GM18867 (cell line): Measurements from ENCODE around the gene LIPG.
"Not testable (repeated sequence)": the region's sequence is repeated elsewhere in the genome, so short reads cannot be mapped to it uniquely, and the experiment has no call there.

Experiments used
- ATAC-seq: cut with Tn5 transposase; IDR thresholded peaks from one replicate; pipeline ENCODE4 v1.9.1; 2021; ENCODE audit warnings: mild to moderate bottlenecking, moderate library complexity; ENCODE audit not compliant: unreplicated experiment

The LIPG gene

GRCh38 chr18:49546278-49546677 is 15.6 kb upstream of the LIPG start:
- no peak for ATAC-seq

DNA sequence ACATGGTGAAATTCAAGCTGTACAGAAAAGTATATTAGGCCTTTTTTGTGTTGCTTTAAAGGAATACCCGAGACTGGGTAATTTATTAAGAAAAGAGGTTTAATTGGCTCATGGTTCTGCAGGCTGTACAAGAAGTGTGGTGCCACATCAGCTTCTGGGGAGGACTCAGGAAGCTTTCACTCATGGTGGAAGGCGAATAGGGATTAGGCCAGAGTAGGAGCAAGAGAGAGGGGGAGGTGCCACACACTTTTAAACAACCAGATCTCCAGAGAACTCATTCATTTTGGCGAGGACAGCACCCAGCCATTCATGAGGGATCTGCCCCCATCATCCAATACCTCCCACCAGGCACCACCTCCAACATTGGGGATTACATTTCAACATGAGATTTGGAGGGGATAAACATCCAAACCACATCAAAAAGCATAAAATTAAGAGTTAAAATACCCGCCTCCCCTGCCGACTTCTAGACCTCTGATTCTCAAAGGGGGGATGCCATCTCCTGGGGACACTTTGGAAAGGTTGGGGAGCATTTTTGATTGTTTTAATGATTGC is 15.1 kb upstream of the LIPG start:
- no peak for ATAC-seq

DNA sequence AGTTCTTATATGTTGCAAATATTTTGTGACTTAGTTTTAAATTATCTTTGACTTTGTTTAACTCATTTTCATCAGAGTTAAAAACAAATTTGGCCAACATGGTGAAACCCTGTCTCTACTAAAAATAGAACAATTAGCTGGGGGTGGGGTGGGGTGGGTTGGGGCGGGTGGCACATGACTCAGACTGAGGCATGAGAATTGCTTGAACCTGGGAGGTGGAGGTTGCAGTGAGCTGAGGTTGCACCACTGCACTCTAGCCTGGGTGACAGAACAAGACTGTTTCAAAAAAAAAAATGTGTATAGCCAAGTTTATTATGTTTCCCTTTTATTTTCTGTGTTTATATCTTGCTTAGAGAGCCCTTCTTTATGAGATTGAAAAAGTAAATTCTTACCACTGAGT is 14.2 kb upstream of the LIPG start:
- no peak for ATAC-seq

DNA sequence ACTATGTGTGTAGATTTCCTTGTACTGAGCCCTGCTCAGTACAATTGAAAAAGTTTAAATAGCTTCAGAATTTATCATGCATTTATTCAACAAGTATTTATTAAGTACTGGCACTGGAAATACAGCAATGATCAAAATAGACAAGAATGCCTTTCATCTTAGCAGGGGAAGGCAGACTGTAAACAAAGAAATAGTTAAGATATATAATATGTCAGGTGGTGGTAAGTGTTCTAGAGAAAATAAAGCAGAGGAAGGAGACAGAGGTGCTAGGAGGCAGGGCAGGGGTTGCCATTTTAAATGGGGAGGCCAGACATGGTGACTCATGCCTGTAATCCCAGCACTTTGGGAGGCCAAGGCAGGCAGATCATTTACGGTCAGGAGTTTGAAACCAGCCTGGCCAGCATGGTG is 13.6 kb upstream of the LIPG start:
- ATAC-seq = no peak

DNA sequence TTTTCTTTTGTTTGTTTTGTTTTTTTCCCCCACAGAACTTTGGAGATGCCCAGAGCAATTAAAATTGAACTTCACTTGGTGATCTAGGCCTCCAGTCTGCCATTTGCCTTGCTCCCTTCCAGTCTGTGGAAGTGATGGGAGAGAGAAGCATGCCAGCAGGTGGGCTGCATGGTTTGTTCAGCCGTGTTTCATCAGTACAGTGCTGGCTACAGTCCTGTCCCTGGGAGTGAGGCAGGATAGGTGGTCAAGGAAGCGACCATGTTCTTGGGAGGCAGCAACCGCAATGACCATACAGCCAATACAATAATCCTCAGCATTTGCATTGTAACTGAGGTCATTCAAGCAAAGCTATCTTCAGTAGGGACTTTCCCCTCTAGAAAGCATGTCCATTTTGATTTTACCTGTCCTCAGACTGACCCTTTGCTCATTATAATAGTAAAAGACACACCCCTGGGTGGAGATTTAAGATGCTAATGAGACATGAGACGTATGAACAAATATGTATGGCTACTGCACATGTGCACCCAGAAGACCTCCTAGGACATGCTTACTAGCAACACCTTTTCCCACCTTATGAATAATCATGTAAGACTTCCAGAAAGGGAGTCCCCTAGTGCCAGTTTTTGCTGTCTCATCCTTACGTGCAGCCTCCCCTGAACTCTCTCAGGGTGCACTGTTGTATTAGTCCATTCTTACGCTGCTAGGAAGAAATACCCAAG is 11.1 kb upstream of the LIPG start:
- ATAC-seq = no peak

DNA sequence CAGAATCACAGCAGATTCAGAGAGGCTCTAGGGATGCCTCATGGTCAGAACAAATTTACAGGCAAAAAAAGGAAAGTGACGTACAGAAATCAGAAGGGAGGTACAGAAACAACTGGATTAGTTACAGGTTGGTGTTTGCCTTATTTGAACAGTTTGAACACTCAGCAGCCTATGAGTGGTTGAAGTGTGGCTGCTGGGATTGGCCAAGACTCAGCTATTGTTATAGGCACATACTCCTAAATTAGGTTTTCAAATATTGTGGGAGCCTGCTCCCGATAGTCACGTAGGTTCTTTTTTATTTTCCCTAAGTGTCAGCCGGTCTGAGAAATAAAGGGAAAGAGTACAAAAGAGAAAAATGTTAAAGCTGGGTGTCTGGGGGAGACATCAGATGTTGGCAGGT is 8.9 kb upstream of the LIPG start:
- no peak for ATAC-seq

DNA sequence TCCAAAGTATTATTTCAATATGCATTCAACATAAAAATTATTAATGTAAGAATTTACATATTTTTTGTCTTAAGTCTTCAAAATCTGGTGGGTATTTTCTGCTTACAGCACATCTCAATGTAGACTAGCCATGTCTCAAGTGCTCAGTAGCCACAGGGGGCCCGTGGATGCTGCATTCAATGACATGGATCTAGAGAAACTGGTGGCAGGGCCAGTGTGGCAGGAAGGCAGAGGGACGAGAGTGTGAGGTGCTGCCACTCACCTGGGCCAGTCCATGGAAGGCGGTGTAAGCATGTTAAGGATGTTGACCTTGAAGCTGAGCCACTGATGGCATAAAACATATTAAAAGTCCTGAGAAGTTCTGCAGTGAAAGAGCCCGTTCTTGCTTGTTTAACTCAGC is 6.2 kb upstream of the LIPG start:
- no peak for ATAC-seq

DNA sequence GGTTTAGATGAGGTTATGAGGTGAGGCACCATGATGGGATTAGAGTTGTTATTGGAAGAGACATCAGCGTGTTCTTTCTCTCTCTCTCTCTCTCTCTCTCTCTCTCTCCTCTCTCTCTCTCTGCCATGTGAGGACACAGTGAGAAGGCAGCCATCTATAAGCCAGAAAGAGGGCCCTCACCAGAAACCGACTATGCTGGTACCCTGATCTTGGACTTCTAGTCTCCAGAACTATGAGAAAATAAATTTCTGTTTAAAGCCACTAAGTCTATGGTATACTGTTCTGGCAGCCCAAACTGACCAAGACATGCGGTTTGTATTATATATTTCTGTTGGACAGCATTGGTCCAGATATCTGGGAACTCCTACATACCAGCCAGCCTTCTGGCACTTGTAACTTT is 3.5 kb upstream of the LIPG start:
- ATAC-seq = no peak

- ATAC-seq = not testable (repeated sequence)
Observed at GRCh38 chr18:49559326-49559931, 2.4 kb upstream of the LIPG start.

DNA sequence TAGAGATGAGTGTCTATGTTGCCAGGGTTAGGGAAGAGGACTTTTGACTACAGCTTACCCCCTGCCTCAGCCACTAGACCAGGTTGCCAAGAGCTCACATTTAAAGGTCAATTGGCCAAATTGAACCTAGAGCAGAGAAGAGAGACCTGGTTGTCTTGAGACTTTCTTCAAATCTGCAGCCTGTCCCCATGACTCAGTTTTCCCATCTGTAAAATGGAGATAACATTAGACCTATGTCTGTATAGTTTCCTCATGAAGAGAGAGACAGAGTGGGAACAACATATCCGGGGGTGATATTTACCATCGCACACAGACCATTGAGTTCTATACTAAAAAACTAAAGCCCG is 1.6 kb upstream of the LIPG start:
- ATAC-seq = no peak

DNA sequence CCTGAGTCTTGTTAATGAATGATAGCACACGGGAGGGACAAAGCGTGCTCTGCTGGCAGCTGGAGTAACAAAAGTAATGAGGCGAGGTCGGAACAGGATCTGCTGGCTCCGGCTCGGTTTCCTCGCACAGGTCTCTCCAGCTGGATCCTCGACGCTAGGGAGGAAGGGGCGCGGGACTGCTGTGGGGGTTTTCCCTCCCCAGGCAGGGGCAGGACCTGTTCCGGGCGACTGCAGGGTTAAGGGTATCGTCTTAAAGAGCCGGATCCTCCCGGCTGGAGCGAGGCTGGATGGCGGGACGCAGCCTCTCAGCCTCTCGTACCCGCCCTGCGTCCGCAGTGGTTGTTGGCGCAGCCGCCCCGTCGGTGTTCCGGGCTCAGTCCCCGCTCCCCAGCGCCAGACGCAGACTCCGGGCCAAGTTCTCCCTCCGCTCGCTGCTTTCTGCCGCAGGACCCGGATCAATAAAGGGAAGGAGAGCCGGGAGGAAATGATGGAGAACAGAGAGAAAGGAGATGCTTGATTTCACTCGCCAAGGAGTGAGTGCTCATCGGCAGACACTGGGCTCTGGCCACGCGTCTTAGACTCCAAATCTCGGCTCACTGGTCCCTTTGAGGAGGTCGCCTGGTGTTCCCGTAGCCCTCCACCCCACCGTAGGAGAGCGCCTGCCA is 1.1 kb upstream of the LIPG start:
- ATAC-seq = no peak

- ATAC-seq = no peak
Observed at GRCh38 chr18:49562481-49563129, 748 bp downstream of the LIPG start.

GRCh38 chr18:49563130-49563540 is 1.3 kb downstream of the LIPG start:
- ATAC-seq = no peak

DNA sequence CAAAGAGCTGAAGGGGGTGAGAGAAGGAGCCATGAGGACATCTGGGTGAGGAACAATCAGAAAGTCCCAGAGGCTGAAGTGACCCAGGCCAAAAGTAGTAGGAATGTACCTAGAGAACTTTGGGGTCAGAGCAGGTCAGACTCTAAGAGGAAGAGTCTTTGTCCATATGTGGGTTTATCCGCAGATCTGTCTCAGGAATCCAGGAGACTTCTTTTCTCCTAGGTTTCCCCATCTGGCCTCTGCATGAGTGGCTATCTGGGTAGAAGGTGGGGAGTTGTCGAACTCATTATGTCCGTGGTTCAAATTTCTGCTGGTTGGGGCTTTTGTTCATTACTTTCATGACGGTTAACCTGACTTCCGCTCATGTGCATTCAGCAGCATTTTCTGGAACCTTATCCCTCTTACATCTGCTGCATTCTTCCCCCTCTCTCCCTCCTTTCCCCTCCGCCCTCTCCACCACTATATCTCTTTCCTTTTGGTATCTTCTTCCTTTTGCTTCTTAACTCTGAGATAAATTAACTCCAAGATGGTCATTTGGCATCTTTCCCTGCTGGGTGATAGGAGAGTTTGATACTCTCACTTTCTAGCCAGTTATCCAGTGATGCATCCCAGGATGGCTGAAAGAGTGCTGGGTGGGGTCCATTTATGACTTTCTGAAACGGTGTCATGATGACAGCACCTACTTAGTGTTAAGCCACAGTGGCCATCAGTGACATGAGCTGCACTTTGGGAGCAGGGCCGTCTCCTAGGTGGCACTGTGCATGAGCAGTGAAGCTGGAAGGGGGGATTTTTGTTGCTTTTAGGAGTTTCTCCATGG is 2.1 kb downstream of the LIPG start:
- ATAC-seq = no peak

- ATAC-seq = no peak
Observed at GRCh38 chr18:49564518-49564834, 2.6 kb downstream of the LIPG start.

- ATAC-seq = no peak
Observed at GRCh38 chr18:49565101-49565500, 3.2 kb downstream of the LIPG start.

DNA sequence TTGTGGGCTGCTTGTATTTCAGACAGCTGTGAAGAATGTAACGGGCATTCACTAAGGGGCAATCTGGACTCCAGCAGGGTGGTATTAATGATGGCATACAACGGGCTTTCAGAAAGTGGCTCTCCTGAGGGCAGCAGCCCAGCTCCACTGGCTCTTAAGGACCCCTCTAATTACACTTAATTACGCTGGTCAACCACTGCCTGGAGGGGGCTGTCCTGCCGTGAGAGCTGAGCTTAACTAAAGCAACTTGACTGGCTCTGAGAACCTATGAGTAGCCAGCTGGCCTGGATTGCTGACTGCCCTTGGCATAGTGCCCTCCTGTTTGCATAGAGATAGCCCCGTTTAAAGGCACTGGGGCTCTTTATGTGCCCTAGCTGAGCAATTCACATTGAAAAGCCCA is 3.8 kb downstream of the LIPG start:
- no peak for ATAC-seq

DNA sequence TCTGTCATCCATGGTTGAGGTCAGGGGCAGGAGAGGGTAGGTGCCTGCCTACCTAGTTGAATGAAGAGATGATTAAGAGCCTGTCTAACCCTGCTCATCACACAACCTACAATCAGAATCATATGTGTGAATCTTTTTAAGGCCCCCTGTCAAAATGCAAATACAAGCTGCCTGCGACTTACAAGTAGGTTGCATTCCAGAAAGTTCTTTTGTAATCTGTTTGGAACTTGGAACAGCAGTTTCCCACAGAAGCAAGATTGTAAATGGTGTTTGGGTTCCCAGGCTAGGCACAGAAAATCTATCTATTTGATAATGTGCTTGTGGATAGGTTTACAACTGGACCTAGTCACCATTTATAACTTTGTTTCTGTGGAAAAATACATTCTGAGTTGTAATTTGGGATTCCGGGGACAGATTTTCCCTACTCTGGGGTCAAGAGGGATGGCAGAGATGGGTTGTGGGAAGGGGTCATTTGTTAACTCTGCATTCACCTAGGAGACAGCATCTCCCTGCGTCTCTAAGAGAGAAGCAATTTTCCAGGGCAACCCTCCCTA is 4.4 kb downstream of the LIPG start:
- ATAC-seq = no peak

DNA sequence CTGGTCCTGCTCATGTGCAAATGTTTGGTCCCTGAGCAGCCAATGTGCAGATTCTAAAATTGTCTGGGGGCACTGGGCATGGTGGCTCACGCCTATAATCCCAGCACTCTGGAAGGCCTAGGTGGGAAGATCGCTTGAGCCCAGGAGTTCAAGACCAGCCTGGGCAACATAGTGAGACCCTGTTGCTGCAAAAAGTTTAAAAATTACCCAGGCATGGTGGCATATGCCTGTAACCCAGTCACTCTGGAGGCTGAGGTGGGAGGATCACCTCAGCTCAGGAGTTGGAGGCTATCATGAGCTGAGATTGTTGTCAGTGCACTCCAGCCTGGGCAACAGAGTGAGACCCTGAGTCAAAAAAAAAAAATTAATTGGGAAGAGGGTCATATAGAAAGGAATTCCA is 5.1 kb downstream of the LIPG start:
- ATAC-seq = no peak

DNA sequence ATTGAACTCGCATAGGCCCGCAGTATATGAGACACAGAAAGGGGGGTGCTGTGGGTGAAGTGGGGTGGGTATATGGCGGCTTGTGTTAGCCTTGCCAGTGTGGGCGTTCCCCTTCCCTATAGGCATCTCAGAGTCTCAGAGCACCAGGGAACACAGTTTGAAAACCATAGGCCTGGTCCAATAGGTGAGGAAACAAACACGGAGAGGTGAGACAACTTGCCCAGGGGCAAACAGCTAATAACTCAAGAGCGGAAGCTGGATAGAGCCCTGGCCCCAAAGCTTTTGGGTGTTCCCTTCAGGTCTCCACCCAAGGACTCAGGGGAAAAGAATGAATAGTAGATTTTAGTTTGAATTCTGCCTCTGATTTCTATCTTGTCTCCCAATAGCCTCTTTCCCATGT is 7.9 kb downstream of the LIPG start:
- no peak for ATAC-seq

DNA sequence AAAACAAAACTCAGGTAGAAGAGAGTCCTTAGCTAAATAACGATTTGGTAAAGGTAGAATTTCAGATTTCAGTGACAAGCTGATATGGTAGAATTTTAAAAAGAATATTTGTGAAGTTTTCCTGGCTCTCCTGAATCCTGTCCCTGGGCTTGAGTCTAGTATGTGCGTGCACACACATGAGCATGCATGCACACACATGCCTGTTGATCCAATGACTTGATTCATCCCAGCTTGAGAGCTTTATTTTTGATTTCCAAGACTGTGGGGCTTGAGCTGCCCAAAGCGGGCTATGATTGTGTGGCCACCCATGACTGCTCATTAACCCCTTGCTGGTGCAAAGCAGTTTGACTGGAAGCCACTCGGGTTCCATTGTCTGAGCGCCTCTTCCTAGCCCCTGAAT is 9.0 kb downstream of the LIPG start:
- no peak for ATAC-seq
